Suprapubic skin (tissue), 3 donors: Measurements from ENCODE around the gene ELMO1.

Source experiments
- CTCF ChIP-seq, 2 donors: fragments of 200-600 bp in 1 of 2; fragments of 450-650 bp in 1 of 2; sonication (generic) in 1 of 2; IDR thresholded peaks; one replicate each; pipeline ENCODE4 v1.5.1; 2016 to 2019; ENCODE audit warnings: antibody characterized with exemption in 2 of 2, mild to moderate bottlenecking in 1 of 2, moderate library complexity in 1 of 2
- EP300 ChIP-seq: sonication (generic); formaldehyde crosslinking; IDR thresholded peaks from one replicate; pipeline ENCODE4 v1.6.1; 2017; ENCODE audit warnings: antibody characterized with exemption
- POLR2A ChIP-seq, 2 donors: fragments of 450-650 bp; IDR thresholded peaks; one replicate each; pipeline ENCODE4 v1.6.1; 2017; ENCODE audit warnings: antibody characterized with exemption in 2 of 2, mild to moderate bottlenecking in 2 of 2, moderate library complexity in 2 of 2

DNA sequence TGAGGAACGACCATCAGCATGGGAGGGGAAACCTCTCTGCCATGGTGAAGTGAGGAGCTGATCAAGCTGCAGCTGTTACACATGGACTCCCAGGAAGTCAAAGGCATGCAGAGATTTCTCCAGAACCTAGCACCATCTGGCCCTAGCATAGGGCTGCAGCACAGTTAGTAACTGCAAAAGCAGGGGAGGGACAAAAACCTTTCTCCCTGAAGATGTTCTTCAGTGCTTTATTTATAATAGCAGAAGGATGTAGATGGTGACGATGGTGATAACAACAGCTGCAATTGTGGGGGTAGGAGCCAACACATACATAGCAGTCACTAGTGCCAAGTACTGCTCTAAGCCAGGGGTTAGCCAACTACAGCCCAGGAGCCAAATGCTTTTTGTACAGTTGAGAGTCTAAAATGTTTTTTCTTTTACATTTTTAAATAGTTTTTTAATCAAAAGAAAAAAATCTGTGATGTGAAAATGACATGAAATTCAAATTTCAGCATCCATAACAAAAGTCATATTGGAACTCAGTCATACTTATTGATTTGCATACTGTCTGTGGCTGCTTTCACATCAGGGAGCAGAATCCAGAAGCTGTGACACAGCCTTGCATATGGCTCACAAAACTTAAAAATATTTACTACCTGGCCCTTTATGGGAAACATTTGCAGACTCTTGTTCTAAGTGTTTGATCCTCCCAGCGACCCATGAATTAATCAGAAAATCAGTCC lies 299.5 kb downstream of the ELMO1 start:
- TF ChIP-seq CTCF (IDR thresholded peaks at IDR 0.05) (no peak), POLR2A (IDR thresholded peaks at IDR 0.05) (no peak), EP300 (no peak)
